Activated CD8-positive, alpha-beta memory T cell treated with anti-CD3 and anti-CD28 coated beads, Interleukin-2, amount 50 U/mL, for 24 hours (primary cell): ENCODE results near the gene SUFU.

Source experiments
- DNase-seq: peaks from one replicate; pipeline ENCODE4 v3.0.0-alpha.2; 2020; ENCODE audit errors: extremely low read depth

The SUFU gene

DNA sequence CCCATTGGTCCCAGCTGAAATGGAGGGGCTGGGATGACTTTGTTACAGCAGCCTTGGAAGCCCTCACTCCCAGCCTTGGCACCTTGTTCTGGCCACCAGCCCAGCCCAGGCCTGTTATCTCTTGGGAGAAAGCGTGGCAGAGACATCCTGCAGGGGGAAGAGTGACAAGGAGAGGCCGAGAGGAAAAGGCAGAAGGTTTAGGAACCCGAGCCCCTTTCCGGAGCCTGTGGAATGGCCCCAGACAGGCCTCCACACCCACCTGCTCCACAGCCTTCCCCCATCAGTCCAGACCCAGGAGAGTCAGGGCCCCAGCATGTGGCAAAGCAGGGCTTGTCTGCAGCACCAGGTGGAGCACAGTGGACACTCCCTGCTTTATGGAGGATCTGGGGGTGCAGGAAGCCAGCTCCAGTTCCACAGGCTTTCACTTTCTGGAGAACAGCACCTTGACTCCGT lies 116.4 kb downstream of the SUFU start:
- DNase-seq = no peak

DNA sequence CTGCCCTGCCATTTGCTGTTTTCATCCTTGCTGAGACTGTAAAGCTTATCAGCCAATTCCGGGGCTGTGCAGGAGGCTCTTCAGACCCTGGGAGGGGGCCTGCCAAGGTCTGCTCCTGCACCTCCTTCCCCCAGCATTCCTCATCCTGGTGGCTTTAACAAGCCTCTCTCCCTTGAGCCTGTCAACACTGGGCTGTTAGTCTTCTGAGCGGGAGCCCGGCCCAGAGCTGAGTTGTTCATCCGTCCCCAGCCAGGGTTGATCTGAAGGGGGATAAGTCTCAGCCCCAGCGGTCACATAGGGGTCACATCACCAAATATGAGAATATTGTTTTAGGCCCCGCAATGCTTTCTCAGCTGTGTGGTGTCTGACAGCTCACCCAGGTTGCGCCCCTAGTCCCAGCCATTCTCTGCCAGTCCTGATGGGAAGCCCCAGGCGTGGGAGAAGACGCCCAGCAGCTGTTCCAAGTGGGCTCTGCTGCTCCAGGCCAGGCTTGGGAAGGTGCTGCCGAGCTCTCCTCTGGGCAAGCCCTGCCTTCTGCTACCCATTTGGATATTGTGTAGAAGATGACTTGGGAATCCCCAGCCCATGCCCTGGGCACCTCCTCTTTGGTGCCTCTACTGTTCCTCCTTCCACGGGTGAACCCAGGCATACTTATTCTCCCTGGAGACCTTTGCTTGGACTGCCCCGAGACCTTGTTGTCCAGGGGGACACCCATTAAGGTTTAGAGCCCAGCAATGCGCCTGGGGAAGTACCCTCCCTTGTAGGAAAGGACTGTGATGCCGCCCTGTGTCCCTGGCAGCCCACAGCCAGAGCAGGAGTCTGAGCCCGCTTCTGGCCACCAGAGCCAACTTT lies 117.0 kb downstream of the SUFU start:
- no peak for DNase-seq

DNA sequence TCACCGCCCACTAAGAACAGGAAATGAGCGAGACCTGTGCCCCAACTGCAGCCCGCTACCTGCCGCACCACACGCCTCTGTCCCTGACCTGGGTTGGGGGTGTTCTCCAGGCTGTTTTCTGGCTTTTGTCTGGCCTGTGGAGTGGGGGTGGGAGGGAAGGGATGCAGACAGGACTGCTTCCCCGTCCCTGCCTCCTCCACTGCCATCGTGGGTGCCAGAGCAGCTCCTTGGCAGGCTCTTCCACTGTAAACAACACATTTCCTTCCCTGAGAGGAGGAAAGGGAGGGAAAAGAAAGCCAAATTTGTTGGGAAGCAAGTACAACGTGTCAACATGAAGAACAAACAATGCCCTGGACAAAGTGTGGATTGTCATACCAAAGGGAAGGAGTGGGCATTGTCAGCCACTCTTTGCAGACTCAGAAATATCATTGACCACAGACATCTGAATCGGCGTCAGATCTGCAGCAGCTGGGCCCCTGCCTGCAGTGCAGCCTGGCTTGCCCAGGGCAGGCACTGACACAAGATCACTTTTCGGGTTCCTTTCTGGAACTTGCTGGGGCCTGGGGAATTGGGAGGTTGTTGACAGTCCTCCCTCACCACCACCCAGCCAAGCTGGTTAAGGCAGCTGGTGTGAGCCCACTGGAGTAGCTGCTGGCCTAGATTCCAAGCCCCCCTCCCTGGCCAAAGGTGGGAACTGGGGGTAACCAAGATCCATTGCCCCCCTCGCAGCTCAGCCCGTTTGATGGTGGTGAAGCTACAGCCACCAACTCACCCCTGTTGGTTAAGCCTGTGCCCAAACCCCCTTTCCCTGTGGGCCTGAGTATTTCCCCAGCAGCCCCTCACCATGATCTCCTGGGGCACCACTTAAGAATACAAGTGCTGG lies 117.9 kb downstream of the SUFU start:
- DNase-seq = no peak

DNA sequence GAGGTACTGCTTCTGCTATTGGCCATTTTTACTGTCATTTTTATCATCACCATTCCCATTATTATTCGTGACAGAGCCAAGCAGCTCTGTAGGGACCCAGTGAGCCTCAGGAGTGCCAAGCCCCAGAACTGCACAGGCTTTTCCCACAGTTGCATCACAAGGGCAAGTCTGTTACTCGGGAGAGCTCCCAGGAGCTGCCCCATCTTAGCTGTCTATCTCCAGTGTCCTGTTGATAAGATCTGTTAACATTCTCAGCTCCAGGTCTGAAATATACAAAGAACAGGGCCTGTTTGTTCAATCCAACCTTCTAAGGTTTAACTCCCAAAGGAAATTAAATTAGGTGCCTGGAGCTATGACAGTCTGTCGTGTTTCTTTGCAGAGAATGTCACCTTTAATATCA lies 120.3 kb downstream of the SUFU start:
- no peak for DNase-seq

DNA sequence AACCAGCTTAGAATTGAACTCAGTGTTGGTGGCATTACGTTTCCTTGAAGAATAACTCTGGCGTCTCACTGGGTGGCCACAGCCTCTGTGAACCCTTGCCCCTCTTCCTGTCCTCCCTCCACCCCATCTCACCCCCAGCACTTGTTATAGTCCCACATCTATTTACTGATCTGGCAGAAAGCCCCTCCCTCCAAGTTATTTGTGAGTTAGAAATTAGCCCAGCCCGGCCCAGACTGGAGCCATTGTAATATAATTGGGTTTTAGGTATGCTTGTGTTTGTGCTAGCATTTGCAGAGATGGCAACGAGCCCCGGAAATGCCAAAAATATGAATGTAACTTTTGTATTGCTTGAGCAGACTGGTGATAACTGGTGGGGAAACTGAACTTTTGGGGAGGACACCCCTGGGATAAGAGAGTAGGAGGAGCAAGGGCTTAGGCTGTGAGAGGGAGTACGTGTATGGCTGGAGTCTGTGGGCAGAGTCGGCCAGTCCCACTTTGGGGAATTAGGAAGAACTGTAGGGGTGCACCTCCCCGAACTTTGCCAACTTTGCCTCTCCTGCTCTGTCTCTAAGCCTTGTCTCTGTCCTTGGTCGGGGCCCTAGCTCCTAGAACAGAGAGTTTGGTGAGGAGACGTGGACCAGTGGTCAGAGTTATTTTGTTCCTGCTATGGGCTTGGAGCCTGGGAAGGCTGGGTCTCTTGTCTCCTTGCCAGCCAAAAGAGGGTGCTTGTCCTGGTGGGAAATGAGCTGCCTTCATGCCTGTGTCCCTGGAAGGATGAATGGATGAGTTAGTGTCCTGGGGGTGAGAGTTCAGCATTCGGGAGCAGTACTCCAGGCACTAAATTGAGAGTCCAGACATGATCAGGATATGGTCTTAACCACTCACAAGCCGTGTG lies 121.2 kb downstream of the SUFU start:
- no peak for DNase-seq

DNA sequence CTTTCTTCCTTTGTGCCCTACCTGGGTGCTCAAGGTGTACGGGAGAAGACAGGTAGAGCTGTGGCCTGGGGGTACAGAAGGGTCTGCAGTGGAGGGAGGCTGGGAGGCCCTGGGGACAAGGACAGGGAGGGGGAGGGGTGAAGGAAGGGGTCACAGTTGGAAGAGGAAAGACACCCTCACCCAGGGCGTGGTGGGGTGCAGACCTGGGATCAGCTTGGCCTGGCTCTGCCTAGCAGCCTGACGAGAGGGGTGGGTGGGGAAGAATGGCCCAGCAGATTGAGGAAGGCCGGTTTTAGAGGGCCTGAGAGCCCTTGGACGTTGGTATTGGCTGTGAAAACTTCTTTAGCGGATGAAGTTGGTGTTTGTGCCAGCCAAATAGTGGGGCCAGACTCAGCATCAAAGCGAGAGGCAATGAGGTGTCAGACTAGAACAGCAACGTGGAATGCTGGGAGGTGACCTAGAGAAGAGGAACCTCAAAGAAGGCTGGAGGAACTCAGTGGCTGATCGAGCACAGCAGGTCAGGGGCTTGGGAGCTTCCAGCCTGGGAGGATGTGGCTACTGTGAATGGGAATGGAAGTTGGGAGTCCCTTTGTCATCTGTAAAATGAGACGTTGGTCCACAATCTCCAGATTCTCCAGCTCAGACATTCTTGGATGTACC lies 122.4 kb downstream of the SUFU start:
- DNase-seq = no peak

DNA sequence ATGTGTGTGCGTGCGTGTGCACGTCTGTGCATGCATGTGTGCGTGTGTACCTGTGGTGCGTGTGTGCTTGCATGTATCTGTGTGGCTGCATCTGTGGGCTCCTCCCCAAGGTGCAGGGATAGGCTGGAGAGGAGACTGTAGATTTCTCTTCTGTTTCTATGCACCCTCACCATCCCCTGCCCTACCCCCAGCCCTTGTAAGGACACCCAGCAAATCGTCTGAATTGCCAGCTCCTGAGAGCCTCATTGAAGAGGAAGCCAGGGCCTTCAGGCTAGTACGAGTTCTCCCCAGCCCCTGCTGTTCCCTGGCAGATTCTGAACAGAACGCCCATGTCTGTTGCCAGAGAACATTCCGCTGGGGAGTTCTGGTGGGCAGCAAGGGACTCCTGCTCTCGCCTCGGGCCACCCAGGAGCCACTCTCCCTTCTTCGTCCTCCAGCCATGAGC lies 123.5 kb downstream of the SUFU start:
- DNase-seq = no peak

DNA sequence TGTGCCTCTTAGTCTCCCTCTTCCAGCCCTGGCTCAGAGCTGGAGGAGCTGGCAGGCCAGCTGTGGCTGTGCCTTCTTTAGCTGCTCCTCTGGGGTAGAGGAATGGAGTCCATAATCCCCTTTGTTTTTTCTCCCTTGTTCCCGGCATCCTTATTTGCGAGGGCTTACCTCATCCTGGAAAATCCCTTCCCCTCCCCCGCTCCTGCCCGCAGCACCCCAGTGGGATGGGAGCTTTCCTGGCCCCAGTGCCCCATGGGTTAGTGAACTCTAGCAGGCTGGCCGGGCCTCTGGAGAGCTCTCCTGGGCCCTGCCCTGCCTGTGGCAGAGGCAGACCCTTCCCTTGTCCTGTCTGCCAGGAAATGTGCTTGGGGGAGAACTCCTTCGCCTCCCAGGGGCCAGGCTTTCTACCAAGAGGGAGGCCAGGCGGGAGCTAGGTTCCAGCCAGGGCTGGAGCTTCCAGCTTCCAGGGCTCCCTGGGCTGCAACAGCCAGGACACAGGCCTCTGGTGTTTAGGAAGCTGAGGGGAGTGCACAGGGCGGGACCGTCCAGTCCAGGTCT lies 124.0 kb downstream of the SUFU start:
- no peak for DNase-seq

DNA sequence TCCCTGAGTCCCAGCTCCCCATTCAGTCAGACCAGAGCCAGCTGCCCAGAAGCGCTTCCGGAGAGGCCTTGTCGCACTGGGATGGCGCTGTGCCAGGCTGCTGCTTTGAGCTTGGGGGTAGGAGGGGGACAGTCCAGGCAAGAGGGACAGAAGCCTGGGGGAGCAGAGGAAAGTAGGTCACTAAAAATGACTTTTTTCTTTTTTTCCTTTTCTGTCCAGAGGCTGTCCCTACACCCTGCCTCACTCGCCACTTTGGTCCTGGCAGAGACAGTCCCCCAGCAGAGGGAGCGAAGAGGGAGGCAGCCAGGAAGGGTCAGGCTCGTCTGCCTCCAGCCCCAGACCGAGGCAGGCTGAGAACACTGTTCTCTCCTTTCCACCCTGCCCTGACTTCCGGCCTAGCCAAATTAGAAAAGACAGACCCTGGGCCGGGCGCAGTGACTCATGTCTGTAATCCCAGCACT lies 124.7 kb downstream of the SUFU start:
- DNase-seq = no peak

DNA sequence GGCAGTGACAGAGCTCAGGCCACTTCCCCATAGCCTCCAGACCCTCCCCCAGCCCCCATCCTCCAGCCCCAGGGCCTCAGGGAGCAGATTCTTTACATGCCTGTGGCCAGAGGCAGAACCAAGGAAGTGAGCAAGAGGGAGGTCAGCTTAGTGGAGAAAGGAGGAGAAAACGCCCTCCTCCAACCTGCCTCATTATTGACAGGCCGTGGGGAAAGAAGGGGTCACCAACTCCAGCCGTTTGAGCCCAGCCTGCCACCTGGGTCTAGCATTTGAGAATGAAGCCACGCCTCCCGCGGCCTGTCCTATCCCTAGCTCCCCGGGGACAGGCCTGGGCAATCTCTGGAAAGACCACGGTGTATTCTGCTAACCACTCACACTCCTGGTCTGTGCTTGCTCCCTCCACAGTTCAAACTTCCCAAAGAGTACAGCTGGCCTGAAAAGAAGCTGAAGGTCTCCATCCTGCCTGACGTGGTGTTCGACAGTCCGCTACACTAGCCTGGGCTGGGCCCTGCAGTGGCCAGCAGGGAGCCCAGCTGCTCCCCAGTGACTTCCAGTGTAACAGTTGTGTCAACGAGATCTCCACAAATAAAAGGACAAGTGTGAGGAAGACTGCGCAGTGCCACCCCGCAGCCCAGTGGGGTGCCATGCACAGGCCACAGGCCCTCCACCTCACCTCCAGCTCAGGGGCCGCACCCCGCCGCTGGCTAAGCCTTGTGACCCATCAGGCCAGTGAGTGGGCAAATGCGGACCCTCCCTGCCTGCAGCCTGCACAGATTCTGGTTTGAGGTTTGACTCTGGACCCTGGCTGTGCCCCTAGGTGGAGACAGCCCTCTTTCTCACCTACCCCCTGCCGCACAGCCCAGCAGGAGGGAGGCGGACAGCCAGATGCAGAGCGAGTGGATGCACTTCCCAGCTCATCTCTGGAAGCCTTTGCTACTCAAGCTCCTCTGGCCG lies 126.2 kb downstream of the SUFU start:
- no peak for DNase-seq

DNA sequence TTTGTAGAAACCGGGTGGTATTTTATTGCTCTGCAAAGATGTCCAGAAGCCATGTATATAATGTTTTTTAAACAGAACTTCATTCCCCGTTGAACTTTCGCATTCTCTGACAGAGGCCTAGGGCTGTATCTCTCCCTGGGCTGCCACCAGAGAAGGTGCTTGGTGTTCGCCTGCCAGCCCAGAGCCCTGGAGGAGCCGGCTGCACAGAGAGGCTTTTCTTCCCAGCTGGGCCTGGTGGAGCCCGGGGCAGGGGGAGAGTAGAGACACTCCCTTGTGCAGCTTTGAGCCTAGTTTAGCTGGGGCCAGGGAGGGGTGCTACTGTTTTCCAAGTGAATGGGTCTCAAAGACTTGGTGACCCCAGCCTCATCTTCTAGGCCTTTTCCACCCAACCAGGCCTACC lies 126.9 kb downstream of the SUFU start:
- no peak for DNase-seq

DNA sequence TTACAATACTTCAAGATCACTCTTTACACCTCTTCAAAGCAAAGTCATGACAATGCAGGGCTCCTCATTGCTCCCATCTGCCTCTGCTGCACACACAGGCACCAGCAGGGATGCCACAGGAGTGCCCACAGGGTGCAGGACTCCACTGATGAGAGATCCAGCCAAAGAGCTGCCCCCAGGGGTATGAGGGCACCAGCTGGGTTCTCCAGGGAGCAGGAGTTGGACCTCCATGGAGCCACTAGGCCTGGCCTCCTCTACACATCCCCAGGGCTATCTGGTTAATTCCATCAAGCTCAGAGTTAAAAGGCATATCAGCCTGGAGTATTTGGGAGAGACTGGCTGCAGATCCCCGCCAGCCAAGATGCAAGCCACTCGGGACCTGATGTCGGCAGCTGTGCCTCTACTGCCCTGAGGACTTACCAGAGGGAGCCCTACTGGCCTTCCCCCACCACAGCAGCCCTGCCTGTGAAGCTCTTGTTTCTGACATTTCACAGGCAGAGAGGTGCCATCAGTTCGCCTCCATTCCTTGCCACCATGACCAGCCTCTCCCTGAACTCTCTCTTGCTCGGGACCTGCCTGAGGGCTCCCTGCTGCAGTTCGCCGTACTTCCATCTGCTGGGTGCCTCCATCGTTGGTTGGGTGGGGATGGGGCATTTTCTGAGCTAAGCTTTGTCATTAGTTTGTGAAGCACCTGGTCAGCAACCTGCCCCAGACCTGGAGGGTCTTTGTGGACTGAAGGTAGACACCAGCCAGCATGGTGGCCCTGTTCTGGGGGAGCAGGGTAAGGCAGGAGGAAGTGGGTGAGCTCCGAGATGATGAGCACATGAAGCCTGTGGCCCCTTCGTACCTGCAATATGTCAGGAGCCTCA lies 128.0 kb downstream of the SUFU start:
- no peak for DNase-seq

DNA sequence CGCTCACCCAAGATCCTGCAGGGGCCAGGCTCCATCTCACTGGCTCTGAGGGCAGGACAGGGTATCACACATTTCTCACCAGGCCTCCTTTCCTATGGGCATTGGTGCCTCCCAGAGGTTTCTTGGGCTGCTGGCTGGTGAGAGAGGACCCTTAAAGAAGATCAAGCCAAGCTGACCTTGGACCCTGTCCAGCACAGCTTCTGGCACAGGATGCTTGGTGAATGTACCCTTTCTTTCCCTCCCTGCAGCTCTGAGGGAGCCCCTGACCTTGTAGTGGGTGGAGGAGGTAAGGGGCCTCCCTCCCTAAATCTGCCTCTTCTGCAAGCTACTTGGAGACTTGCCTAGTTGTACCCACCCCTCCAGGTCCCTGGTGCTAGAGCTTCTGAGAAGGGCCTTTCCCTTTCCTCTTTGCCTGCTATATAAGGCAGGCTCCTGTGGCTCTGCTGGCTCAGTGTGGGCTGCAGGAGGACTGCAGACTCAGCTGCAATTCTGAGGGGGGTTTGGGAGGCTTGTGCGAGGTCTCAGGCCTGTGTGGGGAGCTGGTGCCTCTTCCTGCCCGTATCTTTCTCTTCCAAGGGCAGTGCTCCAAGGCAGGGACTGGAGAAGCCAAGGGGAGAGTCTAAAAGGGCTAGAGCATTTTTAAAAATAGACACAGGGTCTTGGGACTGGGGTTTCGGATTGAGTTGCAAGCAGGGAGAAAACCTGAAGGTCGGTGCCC lies 128.8 kb downstream of the SUFU start:
- DNase-seq = no peak

DNA sequence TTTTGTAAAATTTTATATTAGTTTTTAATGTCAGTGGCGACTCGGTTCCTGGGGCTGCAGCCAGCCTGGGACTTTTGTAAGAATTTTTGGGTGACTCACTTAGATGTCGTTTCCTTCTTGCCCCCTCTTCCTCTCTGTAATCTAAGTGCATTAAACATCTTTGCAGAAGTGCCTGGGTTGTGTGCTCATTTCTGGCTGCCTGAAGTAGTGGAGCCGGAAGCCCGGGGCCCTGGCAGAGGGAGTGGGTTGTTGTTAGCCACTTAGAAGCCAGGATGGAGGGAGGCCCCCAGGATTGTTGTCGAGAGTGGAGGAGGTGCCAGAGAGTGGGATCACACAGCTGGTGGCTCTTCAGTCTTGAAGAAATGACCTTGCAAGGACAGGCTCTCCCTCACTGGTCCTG lies 129.5 kb downstream of the SUFU start:
- no peak for DNase-seq

DNA sequence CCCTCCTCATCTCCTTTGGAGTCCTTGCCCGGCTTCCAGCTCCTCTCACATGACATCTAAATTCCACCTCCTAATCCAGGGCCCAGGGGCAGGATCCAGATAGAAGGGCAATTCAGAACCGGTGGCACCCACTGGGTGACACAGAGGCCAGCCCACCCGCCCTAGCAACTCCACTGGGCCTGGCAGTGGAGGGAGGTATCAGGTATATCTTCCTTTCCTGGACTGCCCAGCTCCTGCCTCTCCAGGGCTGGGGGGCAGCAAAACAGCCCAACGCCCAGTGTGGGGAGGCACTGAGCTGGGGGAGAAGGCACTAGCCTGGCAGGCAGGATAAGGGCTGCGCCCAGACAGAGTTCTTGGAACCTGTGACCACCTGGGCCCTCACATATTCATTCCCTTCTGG lies 130.1 kb downstream of the SUFU start:
- no peak for DNase-seq

DNA sequence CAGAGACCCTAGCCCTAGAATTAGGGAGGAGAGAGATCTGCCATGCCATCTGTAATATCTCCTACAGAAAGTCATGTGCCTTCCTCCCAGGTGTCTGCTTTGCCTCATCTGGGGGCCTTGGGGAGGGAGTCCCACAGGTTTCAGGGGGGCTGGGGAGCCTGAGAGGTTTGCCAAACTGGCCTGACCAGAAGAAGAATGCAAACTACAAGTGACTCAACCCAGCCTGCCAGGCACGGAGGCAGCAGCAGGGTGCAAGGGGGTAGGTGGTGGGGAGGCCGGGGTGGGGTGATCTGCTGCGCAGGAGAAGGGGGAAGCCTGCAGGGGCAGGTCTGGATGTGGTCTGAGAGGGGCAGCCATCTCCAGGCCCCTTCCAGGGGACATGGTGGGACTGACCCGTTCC lies 130.9 kb downstream of the SUFU start:
- DNase-seq = no peak

DNA sequence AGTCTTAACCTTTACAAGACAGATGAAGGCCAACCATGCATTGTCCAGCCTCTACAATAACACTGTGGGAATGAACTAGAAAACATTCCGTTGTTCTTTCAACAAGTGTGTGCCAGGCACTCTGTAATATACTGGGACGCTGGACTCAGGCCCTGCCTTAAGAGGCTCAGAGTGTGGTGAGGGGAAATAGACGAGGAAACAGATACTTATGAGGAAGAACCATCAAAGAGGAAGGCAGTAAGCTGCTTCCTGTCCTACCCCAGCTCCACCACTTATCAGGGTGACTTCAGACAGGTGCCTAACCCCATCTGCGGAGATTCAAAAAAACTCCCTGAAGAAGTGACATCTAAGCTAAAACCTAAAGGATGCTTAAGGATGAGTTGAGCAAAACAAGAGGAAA lies 131.6 kb downstream of the SUFU start:
- DNase-seq = no peak

DNA sequence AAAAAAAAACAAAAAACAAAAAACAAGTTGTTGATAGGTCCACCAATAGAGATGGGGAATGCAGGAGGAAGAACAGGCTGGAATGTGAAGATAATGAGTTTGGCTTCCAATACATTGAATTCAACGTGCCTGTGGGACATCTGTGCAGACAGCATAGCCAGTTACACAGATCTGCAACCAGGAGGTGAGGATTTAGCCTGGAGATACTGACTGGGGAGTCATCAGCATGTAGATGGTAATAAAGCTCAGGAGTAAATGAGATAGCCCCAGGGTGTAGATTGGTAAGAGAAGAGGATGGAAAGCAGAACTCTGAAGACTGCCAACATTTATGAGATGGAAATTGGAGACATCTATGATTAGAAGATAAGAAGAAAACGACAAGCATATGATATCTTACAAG lies 135.8 kb downstream of the SUFU start:
- DNase-seq = no peak
